Activated CD8-positive, alpha-beta T cell treated with anti-CD3 and anti-CD28 coated beads, Interleukin-2, amount 10 ng/mL, durations not matched to agents 7 days and 5 days (primary cell): ENCODE results near the gene CARMIL1. TPM values are rescaled to one million over a fixed set of nuclear protein-coding genes. Genes with fewer than 3 reads are reported as not detected.
A peak's percentile ranks its signal among the peaks of the same experiment; 100 is the strongest.
"Not testable (repeated sequence)": the region's sequence is repeated elsewhere in the genome, so short reads cannot be mapped to it uniquely, and the experiment has no call there.

Source experiments
- ATAC-seq: fragments of 150-1000 bp; cut with Tn5 transposase; one replicate; pipeline ENCODE4 v1.10.0; 2021; ENCODE audit warnings: moderate library complexity
- CTCF ChIA-PET: fragments of 350-600 bp; sonication (Branson Sonifier 250); formaldehyde crosslinking; loops from one replicate; lab custom pipeline; 2021; ENCODE audit warnings: antibody characterized with exemption; lab: Charles Lee
- POLR2A ChIA-PET: fragments of 350-600 bp; sonication (Branson Sonifier 250); formaldehyde crosslinking; loops from one replicate; lab custom pipeline; 2021; ENCODE audit warnings: antibody characterized with exemption; lab: Charles Lee
- DNase-seq: peaks from one replicate; pipeline ENCODE4 v3.0.0-alpha.2; 2020
- H3K27ac Mint-ChIP-seq: one replicate; pipeline ENCODE4 v1.8.0; 2021; ENCODE audit warnings: mild to moderate bottlenecking, mixed read lengths
- H3K27me3 Mint-ChIP-seq: one replicate; pipeline ENCODE4 v1.8.0; 2021; ENCODE audit warnings: low read depth, mixed read lengths
- H3K36me3 Mint-ChIP-seq: one replicate; pipeline ENCODE4 v1.8.0; 2021; ENCODE audit warnings: low read depth, mixed read lengths
- H3K4me1 Mint-ChIP-seq: one replicate; pipeline ENCODE4 v1.8.0; 2021; ENCODE audit warnings: low read depth, mixed read lengths
- H3K4me3 Mint-ChIP-seq: one replicate; pipeline ENCODE4 v1.8.0; 2021; ENCODE audit warnings: mild to moderate bottlenecking, mixed read lengths
- H3K9me3 Mint-ChIP-seq: one replicate; pipeline ENCODE4 v1.8.0; 2022; ENCODE audit warnings: mixed read lengths; ENCODE audit not compliant: insufficient read depth
- total RNA-seq, 2 experiments: library from RNA; stranded (reverse); gene quantifications; one replicate each; pipeline ENCODE4 v1.2.3, GENCODE V29; 2021

CARMIL1 gene
- total RNA-seq, 2 experiments from 2014 or later: 4.6 to 4.8 TPM

DNA sequence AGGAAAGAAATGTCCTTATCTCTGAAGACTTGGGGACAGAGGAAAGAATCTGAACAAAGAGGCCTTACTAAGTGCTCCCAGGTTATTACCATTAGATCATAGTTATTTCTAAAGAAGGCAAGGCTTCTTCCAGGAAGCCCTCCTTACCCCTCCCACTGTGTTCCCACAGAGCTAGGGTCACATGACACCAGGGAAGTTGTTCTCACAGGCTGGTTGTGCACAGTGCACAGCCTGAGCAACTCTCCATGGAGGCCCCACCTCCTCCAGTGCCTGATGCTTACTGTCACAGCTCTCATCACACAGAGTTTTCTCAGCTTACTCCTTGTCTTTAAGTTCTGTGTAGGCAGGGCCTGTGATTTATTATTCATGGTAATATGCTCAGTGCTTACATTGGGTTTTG lies 303.9 kb downstream of the CARMIL1 start:
- CTCF ChIA-PET: interaction anchor here (0.6 to 1.4 kb wide), 4 partner anchors 26 to 360 kb away, joined by 3 to 6 read pairs (median 4); no protein-coding TSS in a partner anchor
- Mint-ChIP-seq H3K27ac (no peak overlapping the region), H3K4me3 (no peak overlapping the region), H3K4me1 (peaks cover 31% of the 10 kb centered on the region), H3K36me3 (peaks cover 5% of the 10 kb centered on the region), H3K9me3 (peaks cover 4% of the 10 kb centered on the region), H3K27me3 (no peaks in the 10 kb centered on the region)
- ATAC-seq (peak; percentile 73), DNase-seq (peak; percentile 47)
- POLR2A ChIA-PET: no interaction called here

DNA sequence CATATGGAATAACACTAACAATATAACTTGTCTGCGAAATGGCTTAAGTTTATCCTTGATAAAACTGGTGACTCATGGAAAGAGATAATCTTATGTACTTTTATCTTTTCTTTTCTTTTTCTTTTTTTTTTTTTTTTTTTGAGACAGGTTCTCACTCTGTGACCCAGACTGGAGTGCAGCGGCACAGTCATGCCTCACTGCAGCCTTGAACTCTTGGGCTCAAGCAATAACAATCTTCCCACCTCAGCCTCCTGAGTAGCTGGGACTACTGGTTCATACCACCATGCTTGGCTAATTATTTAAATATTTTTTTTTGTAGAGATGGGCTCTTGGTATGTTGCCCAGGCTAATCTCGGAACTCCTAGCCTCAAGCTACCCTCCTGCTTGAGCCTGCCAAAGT lies 304.7 kb downstream of the CARMIL1 start:
- H3K27me3 Mint-ChIP-seq: no peaks in the 10 kb centered on the region
- H3K9me3 Mint-ChIP-seq: peaks cover 4% of the 10 kb centered on the region
- no peak overlapping the region for H3K27ac Mint-ChIP-seq
- peaks cover 31% of the 10 kb centered on the region for H3K4me1 Mint-ChIP-seq
- ChIA-PET POLR2A (no interaction called here), CTCF (interaction anchor here (0.6 to 1.4 kb wide), 3 partner anchors 27 to 386 kb away, joined by 3 to 6 read pairs (median 3); no protein-coding TSS in a partner anchor)
- peaks cover 5% of the 10 kb centered on the region for H3K36me3 Mint-ChIP-seq
- DNase-seq (no peak), ATAC-seq (no peak)
- H3K4me3 Mint-ChIP-seq: no peak overlapping the region

GRCh38 chr6:25585225-25585624 lies 306.1 kb downstream of the CARMIL1 start:
- H3K4me1 Mint-ChIP-seq: peaks cover 23% of the 10 kb centered on the region
- no peaks in the 10 kb centered on the region for H3K9me3 Mint-ChIP-seq
- H3K27me3 Mint-ChIP-seq: no peaks in the 10 kb centered on the region
- ChIA-PET POLR2A (interaction anchor here (0.6 kb wide), 1 partner anchor 1172 kb away, joined by 3 read pairs; no protein-coding TSS in a partner anchor), CTCF (interaction anchor here (1.5 kb wide), 1 partner anchor 16 kb away, joined by 4 read pairs; no protein-coding TSS in a partner anchor)
- no peak for ATAC-seq
- H3K27ac Mint-ChIP-seq: no peak overlapping the region
- peaks cover 5% of the 10 kb centered on the region for H3K36me3 Mint-ChIP-seq
- DNase-seq: no peak
- H3K4me3 Mint-ChIP-seq: no peak overlapping the region

DNA sequence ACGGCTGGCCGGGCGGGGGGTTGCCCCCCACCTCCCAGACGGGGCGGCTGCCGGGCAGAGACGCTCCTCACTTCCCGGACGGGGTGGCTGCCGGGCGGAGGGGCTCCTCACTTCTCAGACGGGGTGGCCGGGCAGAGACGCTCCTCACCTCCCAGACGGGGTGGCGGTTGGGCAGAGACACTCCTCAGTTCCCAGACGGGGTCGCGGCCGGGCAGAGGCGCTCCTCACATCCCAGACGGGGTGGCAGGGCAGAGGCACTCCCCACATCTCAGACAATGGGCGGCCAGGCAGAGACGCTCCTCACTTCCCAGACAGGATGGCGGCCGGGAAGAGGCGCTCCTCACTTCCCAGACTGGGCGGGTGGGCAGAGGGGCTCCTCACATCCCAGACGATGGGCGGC lies 306.9 kb downstream of the CARMIL1 start:
- ATAC-seq, CTCF ChIA-PET, POLR2A ChIA-PET, H3K4me3 Mint-ChIP-seq, H3K9me3 Mint-ChIP-seq, H3K36me3 Mint-ChIP-seq, DNase-seq, H3K27me3 Mint-ChIP-seq, H3K27ac Mint-ChIP-seq: not testable (repeated sequence)
- peaks cover 17% of the 10 kb centered on the region for H3K4me1 Mint-ChIP-seq

GRCh38 chr6:25586927-25587326 lies 307.8 kb downstream of the CARMIL1 start:
- DNase-seq: no peak

GRCh38 chr6:25590986-25591385 lies 311.8 kb downstream of the CARMIL1 start:
- ChIA-PET POLR2A (no interaction called here), CTCF (interaction anchor here (0.6 to 1.3 kb wide), 3 partner anchors 9 to 325 kb away, joined by 3 to 4 read pairs (median 3); no protein-coding TSS in a partner anchor)
- no peak overlapping the region for H3K27ac Mint-ChIP-seq
- DNase-seq (no peak), ATAC-seq (no peak)
- no peaks in the 10 kb centered on the region for H3K36me3 Mint-ChIP-seq
- no peaks in the 10 kb centered on the region for H3K9me3 Mint-ChIP-seq
- no peaks in the 10 kb centered on the region for H3K27me3 Mint-ChIP-seq
- no peak overlapping the region for H3K4me3 Mint-ChIP-seq
- no peaks in the 10 kb centered on the region for H3K4me1 Mint-ChIP-seq

More at GRCh38 chr6:25586927-25587326, 307.8 kb downstream of the CARMIL1 start:
- no peak overlapping the region for H3K27ac Mint-ChIP-seq
- peaks cover 16% of the 10 kb centered on the region for H3K4me1 Mint-ChIP-seq
- CTCF ChIA-PET: no interaction called here
- POLR2A ChIA-PET: no interaction called here
- no peaks in the 10 kb centered on the region for H3K27me3 Mint-ChIP-seq
- ATAC-seq: no peak
- no peaks in the 10 kb centered on the region for H3K9me3 Mint-ChIP-seq
- H3K36me3 Mint-ChIP-seq: peaks cover 3% of the 10 kb centered on the region
- H3K4me3 Mint-ChIP-seq: no peak overlapping the region

- ChIA-PET CTCF (interaction anchor here (1.0 to 3.3 kb wide), 2 partner anchors 28 to 331 kb away, joined by 3 to 15 read pairs; no protein-coding TSS in a partner anchor), POLR2A (no interaction called here)
- Mint-ChIP-seq H3K27me3 (no peaks in the 10 kb centered on the region), H3K36me3 (no peaks in the 10 kb centered on the region), H3K27ac (no peak overlapping the region), H3K4me1 (no peaks in the 10 kb centered on the region), H3K4me3 (no peak overlapping the region), H3K9me3 (no peaks in the 10 kb centered on the region)
- DNase-seq: no peak
- ATAC-seq: no peak
Observed at GRCh38 chr6:25596928-25597818, 318.0 kb downstream of the CARMIL1 start.

GRCh38 chr6:25599516-25600085 lies 320.4 kb downstream of the CARMIL1 start:
- H3K27ac Mint-ChIP-seq: no peak overlapping the region
- no peaks in the 10 kb centered on the region for H3K9me3 Mint-ChIP-seq
- ChIA-PET POLR2A (no interaction called here), CTCF (interaction anchor here (1.2 to 3.3 kb wide), 7 partner anchors 9 to 376 kb away, joined by 3 to 15 read pairs (median 4); no protein-coding TSS in a partner anchor)
- ATAC-seq (no peak), DNase-seq (no peak)
- H3K27me3 Mint-ChIP-seq: no peaks in the 10 kb centered on the region
- H3K36me3 Mint-ChIP-seq: no peaks in the 10 kb centered on the region
- H3K4me3 Mint-ChIP-seq: no peak overlapping the region
- H3K4me1 Mint-ChIP-seq: no peaks in the 10 kb centered on the region

DNA sequence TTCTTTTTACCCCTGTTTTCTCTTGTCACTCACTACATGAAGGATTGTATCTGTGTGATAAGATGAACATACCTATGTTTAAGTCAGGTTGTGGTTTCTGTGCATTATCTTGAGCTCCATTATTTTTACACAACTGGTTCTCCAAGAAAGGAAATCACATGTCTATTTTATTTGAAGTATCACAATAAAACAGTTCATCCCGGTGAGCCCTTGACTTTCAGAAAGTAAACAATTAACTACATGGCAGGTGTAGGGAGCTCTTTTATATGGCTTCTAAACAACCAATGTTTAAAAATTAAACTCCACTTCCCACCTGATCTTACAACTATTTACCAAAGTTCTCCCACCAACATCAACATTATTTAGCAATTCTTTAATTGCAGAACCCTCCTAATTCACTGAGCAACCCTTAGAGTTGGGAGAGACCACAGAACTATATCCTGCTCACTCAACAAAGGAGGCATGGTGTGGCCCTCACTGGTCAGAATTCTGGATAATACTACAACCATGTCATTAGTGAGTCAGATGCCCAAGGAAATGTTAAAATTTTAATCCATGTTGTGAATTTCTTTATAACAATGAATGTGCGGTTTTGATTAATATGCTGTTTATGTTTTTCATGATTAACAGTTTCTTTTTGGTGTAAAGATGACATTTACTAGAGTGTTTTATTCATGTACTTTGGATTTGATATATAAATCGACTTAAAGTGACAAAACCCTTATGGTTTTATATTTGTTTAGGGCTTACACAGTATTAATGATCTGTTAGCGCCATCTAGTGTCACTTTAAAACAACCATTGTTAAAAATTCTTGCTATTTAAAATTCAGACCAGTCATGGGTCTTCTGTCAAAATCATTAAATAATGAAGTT lies 322.9 kb downstream of the CARMIL1 start:
- Mint-ChIP-seq H3K27me3 (no peaks in the 10 kb centered on the region), H3K36me3 (no peaks in the 10 kb centered on the region), H3K27ac (no peak overlapping the region), H3K4me1 (no peaks in the 10 kb centered on the region), H3K9me3 (no peaks in the 10 kb centered on the region), H3K4me3 (no peak overlapping the region)
- ChIA-PET CTCF (interaction anchor here (0.7 to 3.4 kb wide), 20 partner anchors 9 to 378 kb away, joined by 3 to 24 read pairs (median 4); partner anchors contain the start of gene CARMIL1), POLR2A (no interaction called here)
- ATAC-seq (no peak), DNase-seq (no peak)

DNA sequence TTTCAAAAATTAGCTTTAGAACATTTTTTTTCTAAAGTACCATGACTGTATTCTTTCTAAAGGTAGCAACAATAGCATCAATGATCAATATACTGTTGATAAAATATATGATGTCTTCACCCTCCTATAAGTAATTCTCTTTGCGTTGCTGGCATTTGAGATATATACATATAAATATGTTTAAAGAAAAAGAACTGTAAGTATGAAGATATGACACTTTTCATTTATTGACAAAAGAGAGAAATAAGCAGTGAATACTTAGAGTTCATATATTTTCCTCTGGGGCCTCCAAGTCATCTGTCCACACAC lies 323.5 kb downstream of the CARMIL1 start:
- Mint-ChIP-seq H3K4me3 (no peak overlapping the region), H3K27me3 (no peaks in the 10 kb centered on the region), H3K4me1 (no peaks in the 10 kb centered on the region), H3K27ac (no peak overlapping the region), H3K9me3 (no peaks in the 10 kb centered on the region), H3K36me3 (no peaks in the 10 kb centered on the region)
- POLR2A ChIA-PET: no interaction called here
- DNase-seq (no peak), ATAC-seq (no peak)
- CTCF ChIA-PET: interaction anchor here (1.0 to 3.4 kb wide), 12 partner anchors 14 to 379 kb away, joined by 3 to 24 read pairs (median 4); no protein-coding TSS in a partner anchor

DNA sequence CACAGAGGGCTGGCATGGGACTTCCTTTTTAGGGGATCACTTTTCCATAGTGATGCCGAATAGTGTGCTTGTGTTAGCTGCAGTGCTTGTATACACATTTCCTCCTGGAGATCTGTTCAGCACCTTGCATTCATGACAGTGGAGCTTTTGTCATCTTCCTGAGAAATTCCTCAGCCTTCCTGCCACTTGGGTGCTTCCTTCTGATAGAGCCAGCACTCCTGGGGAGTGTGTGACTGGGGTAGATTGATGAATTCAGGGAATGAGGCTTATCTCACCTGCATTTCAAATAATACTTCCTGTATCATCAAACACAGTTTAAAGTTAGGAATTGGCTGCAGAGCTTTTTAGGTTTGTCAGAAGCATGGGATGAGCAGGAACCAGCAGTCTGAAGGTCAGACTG lies 324.1 kb downstream of the CARMIL1 start:
- H3K27ac Mint-ChIP-seq: no peak overlapping the region
- DNase-seq (no peak), ATAC-seq (no peak)
- no peaks in the 10 kb centered on the region for H3K36me3 Mint-ChIP-seq
- H3K4me1 Mint-ChIP-seq: no peaks in the 10 kb centered on the region
- ChIA-PET CTCF (interaction anchor here (1.1 to 3.4 kb wide), 5 partner anchors 37 to 517 kb away, joined by 3 to 24 read pairs (median 7); no protein-coding TSS in a partner anchor), POLR2A (no interaction called here)
- H3K4me3 Mint-ChIP-seq: no peak overlapping the region
- no peaks in the 10 kb centered on the region for H3K27me3 Mint-ChIP-seq
- H3K9me3 Mint-ChIP-seq: no peaks in the 10 kb centered on the region
